Measurements from ENCODE around the gene VEGFB.
A peak's percentile ranks its signal among the peaks of the same experiment; 100 is the strongest.

The VEGFB gene

GRCh38 chr11:64233913-64234586 lies at the start of gene VEGFB:
VEGFB (plus strand) TSS chr11:64234584; CDS start chr11:64234834, 250 bp downstream.
- DNase-seq = peak; percentile 56 to 61

GRCh38 chr11:64185175-64185692 lies 49.1 kb upstream of the VEGFB start:
- DNase-seq = no peak

DNA sequence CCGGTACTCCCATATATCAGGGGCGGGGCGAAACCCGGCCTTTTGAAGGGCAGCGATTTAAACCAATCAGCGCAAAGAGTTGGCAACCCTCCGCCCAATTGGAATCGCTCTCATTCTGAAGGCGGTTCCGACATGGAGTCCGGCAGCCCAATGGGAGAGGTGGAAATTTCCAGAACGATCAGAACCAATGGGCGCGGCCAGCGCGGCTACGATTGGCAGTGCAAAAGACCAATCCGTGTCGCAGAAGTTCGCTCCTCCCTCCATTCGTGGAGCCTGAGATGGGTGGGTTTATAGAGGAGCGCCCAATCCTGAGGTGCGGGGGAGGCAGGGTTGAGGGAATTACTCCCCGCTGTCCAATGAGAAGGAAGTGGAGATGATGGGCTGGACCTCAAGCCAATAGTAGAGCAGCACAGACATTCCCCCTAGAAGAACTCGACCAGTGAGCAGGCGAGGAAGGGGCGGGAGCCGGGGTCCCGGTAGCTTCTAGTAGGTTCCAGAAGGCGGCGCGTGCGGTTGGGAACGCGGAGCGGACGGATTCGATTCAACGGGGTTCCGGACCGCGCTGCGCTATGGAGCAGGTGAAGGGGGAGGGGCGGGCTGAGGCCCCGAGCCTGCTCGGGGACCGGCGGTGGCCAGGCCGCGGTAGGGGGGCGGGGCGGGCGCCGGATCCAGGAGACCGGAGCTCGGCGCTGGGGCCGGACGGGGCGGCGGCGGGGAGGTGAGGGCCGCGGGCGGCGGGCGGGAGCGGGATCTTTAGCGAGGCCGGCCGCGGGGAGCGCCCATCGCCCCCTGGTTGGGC lies 48.5 kb upstream of the VEGFB start, which contains the start of gene STIP1:
TSS of gene STIP1 (plus strand) at position 479 of the 799 bp plus-strand sequence. CDS start at position 570, 91 bp downstream.
- DNase-seq = peak; percentile 98

GRCh38 chr11:64186492-64187165 lies 47.8 kb upstream of the VEGFB start:
- no peak for DNase-seq

GRCh38 chr11:64192434-64192833 lies 42.0 kb upstream of the VEGFB start:
- no peak for DNase-seq

DNA sequence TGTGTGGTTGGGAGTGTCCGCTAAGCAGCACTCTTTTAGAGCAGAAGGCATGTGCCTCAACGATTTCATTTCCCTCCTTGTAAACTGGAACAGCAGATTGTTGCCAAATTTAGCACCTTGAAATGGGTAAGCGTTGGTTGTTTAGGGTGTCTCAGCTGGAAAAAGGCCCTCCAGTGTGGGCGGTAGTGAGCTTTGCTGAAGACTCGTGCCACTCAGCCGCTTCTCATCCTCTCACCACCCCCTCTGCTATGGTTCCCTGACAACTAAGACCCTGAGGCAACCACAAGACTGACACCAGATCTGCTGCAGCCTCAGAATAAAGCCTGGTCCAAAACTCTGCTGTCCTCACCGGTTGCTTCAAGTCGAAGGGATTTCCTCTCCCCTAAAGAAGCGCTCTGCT lies 37.8 kb upstream of the VEGFB start:
- DNase-seq = no peak

DNA sequence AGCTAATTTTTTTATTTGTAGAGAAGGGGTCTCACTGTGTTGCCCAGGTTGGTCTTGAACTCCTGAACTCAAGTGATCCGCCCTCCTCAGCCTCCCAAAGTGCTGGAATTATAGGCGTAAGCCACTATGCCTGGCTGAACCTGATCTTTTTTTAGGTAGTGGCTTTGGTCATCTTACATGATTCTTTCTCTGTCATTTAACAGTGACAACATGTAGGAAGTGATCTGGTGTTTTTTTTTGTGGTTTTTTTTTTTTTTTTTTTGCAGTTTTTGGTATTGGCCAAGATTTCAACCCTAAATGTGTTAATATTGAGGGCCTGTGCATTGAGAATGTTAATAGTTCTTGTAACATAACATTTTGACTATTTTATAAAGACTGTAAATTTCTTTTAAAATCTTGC lies 35.9 kb upstream of the VEGFB start:
- no peak for DNase-seq

DNA sequence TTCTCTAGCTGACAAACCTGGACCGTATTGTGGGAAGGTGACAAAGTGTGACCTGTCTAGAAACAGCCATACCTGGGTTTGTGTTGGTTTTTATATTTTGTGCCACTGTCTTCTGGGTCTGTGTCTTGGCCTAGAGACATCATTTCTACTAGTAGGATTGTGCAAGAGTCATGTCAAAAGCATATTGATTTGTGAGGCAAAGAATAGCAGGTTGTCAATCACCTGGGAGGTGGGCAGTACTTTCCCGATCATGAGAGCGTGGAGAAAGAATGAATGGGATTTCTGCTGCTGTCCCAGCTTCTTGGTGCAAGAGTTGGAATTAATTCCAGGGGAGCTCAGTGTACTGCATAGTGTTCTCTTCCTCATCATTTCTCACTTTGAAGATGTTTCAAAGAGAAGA lies 32.8 kb upstream of the VEGFB start:
- DNase-seq = no peak

GRCh38 chr11:64202992-64203391 lies 31.4 kb upstream of the VEGFB start:
- DNase-seq = no peak

- no peak for DNase-seq
Measured at GRCh38 chr11:64203421-64204079, 30.8 kb upstream of the VEGFB start.

GRCh38 chr11:64204080-64204440 lies 30.3 kb upstream of the VEGFB start:
- DNase-seq = no peak

DNA sequence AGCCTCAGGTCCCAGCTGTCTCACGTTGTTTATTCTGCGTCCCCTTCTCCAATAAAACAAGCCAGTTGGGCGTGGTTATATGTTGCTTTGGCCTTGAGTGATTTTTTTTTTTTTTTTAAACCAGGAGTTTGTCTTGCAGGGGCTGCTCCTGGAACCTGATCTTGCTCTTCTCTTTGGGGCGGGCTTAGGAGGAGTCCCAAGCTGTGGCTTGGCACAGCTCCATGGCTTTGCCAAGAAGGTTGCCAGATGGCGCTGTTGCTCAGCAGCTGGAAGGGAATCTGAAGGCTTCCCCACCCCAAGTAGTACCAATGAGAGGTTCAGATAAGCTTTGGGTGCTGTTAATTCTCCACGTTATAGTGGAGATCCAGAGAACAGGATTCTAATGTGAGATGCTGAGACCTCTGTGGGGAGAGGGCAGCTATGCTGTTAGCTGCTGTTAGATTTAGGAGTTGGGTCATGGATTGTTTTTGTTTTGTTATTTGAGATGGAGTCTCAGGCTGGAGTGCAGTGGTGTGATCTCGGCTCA lies 29.9 kb upstream of the VEGFB start:
- peak; percentile 80 to 82 for DNase-seq

- peak; percentile 55 to 60 for DNase-seq
Measured at GRCh38 chr11:64206457-64207255, 27.7 kb upstream of the VEGFB start, which contains the start of gene FERMT3. FERMT3 (plus strand) TSS chr11:64206721; CDS start chr11:64207365, 644 bp downstream.

GRCh38 chr11:64207256-64208085 lies 26.9 kb upstream of the VEGFB start:
- DNase-seq = peak; percentile 76 to 80

DNA sequence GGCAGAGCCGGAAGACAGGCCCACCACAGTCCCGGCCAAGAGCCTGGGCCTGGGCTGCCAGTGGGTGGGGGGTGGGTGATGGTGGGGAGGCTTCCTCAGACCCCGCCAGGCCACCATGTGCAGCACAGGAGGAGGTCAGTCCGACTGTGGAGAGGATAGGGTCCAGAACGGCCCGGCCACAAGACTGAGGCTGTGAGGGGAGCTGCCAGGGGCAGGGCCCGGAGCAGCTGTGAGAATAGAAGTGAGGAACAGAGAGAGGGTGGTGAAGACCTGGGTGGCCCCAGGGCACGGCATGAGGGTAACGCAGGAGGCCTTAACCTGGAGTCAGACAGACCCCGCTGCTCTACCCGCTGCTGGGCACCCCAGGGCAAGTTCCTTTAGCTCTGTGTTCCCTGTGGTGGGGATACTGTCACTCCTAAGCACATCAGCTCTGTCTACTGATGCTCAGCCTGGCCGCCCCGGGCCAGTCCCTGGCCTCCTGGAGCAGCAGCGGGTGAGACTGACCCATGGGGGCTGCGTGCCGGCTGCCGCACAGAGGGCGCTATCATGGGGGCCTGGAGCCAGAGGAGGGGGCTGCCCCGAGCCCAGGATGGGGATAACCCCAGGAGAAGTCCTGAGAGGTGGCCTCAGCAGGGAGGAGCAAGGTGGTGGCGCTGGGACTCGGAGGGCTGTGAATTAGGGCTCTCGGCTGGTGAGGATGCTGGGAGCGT lies 26.1 kb upstream of the VEGFB start:
- DNase-seq = no peak

- DNase-seq = no peak
Measured at GRCh38 chr11:64208796-64209562, 25.4 kb upstream of the VEGFB start.

DNA sequence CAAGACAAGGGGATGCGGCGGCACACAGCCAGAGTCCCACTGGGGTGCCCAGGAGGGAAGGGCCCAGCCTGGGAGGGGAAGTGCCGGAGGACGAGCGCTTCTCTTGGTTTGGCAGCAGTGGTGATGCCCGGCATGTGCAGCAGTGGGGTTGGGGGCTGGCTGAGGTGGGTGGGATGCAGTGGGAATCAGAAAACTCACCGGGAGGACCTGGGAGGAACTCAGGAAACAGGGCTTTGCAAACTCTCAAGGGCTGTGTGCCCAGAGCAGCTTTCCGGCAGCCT lies 24.9 kb upstream of the VEGFB start:
- no peak for DNase-seq

GRCh38 chr11:64210301-64211020 lies 23.9 kb upstream of the VEGFB start:
- no peak for DNase-seq
